NCI-H2029 treated with DMSO at 0.1 percent for 48 hours (cell line): ENCODE data around the gene GNB5.
"Not testable (repeated sequence)": the region's sequence is repeated elsewhere in the genome, so short reads cannot be mapped to it uniquely, and the experiment has no call there.

Experiments
- DNase-seq: peaks from one replicate; lab custom pipeline; 2025; lab: John Stamatoyannopoulos, UW

The GNB5 gene

GRCh38 chr15:52093539-52094510 lies 97.4 kb downstream of the GNB5 start:
- no peak for DNase-seq

- DNase-seq: no peak
Measured at GRCh38 chr15:52093167-52093538, 98.0 kb downstream of the GNB5 start.

GRCh38 chr15:52090193-52090592 lies 101.0 kb downstream of the GNB5 start:
- no peak for DNase-seq

DNA sequence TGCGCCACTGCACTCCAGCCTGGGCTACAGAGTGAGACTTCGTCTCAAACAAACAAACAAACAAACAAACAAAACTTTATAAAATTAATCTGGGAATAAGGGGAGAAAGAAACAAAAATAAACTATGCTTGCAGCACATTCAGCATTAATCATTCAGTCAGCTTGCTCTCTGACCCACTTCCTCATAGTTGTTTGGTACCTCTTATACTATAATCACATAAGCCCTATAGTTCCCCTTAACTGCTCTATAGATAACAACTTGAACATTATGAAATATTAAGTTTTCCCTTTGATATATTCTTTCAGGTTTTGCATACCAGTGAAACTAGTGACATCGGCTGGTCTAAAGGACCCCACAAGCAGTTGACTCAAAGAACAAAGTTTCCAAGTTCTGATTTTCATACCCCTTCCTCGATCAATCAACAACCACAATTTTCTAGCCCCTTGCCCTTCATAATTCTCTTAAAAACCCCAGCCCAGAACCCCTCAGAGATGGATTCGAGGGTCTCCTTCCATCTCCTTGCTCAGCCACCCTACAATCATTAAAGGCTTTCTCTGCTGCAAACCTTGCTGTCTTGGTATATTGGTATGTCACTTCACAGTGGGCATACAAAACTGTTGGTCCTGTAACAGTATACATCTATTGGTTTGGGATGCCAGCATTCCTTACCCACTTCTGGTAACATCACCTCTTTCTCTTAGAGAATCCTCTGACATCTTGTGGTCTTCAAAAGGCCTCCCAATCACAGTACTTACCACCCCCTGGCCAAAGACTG lies 105.0 kb downstream of the GNB5 start:
- DNase-seq: no peak

GRCh38 chr15:52085299-52085698 lies 105.9 kb downstream of the GNB5 start:
- no peak for DNase-seq

DNA sequence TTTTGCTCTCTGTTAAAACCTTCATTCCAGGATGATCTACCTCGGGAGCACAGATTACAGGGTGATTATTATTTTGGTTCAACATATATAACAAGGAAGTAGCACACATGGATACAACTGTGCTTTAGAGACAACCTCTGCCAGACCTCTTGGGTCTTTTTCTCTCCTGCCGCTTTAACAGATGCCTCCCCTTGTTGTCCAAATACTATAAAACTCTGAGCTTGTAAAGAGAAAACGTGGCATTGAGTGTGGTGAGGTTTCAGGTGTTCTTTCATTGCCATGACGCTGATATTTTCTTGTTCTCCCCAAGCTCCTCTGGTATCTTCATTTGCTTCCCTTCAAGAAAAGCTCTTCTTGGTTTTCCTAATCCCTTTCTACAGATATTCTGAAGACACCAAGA lies 107.6 kb downstream of the GNB5 start:
- DNase-seq: no peak

DNA sequence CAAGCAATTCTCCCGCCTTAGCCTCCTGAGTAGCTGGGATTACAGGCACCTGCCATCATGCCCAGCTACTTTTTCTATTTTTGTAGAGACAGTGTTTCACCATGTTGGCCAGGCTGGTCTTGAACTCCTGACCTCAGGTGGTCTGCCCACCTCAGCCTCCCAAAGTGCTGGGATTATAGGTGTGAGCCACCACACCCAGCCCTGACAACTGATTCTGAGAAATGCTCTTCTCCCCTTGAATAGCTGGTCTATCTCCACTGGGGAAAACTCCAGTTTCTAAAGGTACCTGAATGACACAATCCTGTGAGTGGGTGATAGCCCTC lies 108.2 kb downstream of the GNB5 start:
- not testable (repeated sequence) for DNase-seq

DNA sequence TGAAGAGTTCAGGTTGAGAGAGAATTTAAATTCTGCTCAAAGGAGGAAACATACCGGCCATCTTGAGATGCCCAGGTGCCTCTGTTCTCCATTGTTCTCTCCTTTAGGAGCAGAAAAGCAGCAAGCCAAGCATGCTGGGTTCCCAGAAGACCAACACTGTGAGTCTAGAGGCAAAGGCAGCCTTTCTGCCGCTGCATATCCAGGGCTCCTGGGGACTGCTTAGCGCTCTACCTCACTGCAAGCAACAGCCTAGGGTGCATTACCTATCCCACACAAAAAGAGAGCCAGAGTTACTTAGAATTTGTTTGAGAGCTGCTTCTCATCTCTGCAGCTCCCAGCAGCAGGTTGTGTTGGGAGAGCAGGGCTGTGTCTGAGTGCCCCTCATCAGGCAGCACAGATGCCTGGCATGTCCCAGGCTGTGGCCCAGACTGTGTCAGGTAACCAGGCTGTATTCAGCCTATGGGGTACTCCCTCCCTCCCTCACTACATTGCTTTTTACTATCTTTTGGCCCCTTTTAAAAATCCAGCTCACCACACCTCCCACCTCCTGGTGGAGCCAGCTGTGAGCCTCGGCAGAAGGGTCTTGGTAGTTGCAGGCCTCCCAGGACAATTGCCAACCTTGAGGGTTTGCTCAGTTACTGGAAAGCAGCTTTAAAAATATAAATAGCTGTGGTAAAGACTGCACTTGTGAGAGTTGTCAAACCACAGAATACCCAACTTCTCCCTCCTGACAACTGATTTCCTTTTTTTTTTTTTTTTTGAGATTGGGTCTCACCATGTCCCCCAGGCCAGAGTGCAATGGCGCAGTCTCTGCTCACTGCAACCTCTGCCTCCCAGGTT lies 108.8 kb downstream of the GNB5 start:
- DNase-seq: no peak

DNA sequence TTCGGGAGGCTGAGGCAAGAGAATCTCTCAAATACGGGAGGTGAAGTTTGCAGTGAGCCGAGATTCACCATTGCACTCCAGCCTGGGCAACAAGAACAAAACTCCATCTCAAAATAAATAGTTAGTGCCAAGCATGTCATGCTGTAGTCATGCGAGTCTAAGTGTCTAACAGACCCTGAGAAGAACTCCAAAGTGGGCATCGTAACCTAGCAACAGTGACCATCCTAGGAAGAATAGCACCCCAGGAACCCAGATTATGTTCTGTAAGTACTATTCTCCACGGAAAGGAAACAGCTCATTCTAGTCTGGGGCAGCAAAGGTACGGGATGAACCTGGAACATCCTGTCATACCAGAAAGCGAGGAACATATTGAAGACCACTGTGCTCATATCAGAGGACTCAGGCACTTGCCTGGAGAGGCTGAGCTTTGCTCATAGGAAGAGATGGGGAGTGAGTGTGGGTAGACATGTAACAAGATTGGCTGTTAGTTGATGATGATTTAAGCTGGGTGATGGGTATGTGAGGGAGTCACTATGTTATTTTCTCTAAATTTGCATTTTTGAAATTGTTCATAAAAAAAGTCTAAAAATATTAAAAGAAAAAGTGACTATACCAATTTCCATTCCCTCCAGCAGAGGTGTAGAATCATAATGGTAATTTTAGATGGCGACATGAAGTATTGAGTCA lies 110.3 kb downstream of the GNB5 start:
- no peak for DNase-seq

DNA sequence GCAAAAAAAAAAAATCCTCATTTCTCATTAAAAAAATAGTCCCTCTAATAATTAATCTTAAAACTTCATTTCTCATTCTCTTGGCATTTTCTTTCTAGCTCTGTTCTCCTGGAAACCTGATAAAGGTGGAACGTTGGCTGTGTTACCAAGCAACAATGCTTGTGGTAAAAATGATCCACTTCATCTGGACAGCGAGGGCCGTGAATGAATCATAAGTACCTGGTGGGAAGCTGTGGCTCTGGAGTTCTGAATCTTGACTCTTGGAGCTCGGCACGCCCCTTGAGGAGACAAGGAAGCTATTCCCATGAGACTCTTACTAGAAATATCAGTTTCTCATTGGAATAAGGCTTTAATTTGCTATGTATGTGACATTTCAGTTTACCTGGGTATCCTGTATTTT lies 111.2 kb downstream of the GNB5 start:
- DNase-seq: peak; percentile 19

DNA sequence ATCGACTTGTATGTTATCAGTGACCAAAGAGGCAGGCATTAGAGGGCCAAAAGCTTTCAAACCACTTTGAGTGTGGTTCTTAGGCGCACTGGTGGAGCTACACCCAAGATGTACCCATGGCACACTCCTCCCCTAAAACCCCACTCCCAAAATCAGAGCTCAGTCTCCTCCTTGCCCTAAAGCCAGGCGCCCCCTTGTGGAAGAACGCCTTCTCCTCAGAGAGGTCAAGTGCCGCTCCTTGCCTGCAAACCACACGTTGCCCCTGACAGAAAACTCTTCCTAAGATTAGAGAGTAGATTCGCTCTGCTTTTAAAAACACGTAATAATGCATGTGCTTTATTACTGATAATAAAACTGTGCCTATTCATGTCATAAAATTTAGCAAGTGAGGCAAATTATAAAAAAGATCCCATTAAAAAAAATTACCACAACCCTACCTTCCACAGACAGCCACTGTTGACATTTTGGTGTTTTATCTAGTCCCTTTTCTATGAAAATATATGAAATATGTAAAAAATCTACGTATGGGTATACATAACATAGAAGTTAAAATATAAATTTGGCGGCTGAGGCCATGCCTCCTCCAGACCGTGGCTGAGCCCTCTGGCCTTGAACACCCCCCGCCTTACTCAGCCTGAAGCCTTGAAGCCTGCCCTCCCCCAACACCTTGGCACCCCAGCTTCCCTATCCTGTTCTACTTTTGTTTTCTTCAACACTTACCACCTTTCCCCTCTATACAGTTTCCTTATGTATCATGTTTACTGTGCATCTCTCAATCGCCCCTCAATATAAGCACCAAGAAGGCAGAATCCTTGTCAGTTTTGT lies 112.1 kb downstream of the GNB5 start:
- no peak for DNase-seq

DNA sequence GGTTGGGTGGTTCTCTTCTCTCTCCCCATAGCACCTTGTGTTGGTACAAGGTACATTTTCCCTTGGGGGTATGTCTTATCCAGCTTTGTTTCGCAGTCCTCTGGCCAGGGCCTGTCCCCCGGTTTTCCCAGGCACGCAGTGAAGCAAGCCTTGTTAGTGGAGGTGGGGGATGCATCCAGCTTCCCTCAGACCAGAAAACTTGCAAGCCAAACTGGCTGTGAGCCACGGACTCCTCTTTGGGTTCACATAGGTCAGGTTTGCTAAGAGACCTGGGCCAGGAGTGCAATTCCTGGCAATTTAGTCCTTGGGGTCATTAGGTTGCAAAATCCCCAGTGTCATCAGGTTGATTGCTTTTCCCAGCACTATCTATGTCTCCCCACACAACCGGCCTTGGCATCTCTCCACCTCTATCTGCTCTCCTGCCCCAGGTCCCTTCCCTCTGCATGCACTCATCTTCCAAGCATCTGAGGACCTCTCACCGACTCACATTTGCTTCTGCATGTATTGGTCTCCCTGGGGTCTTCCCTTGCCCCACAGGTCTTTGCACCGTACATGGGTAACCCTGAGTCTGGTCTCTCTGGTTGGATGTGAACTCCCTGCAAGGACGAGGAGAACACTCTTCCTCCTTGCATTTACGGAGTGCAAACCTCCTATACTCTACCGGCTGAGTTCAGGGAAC lies 112.9 kb downstream of the GNB5 start:
- no peak for DNase-seq

DNA sequence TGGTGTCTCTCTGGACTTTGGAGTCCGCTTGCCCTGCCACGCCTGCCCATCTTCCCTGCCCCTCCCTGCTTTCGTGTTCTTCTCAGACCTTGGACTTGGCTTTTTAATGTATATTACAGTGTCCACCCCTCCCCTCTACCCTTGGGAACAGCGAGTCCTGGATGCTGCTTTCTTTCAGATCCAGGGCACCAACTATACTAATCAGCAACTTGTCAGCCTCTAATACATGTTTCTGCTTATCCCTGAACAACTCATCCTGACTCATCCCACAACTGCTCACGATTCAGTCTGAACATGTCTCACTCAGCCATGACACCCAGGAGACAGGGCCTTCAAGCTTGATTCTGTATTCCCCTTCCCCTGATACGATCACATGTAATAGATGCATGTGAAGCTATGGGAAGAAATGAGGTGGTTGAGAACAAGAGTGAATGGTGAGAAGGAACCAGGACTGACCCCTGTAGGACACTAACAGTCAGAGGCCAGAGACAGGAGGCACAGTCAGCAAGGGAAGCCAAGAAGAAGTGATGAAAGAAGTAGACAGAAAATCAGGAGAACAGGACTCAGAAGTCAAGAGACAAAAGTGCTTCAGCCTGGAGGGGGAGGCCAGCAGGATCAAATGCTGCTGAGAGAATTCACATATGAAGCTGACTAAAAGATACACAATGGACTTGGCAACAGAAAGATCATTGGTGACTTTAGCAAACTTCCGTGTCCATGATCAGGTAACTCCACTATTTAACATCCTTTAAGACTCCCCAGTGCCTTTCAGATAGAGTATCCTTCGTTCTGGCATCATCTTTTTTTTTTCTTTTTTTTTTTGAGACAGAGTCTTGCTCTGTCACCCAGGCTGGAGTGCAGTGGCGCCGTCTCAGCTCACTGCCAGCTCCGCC lies 114.1 kb downstream of the GNB5 start:
- DNase-seq: no peak

- no peak for DNase-seq
Measured at GRCh38 chr15:52071570-52071969, 119.6 kb downstream of the GNB5 start.

DNA sequence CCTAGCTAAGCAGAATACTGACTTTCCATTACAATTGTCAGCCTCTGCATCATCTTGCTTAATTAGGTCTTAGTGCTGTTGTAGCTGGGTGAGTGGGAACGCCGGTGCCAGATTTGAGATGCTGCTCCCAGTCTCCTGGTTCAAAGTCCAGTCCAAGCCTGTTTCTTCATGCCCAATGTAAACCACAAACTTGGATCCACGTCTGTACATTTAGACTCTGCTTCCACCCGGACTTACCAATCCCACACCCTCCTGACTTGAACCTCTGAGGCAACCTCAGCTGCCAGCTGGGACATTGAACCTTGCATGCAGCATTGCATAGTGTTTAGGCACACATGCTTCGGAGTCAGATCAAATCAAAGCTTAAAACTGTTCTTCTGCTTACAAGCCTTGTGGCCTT lies 121.6 kb downstream of the GNB5 start:
- DNase-seq: no peak

DNA sequence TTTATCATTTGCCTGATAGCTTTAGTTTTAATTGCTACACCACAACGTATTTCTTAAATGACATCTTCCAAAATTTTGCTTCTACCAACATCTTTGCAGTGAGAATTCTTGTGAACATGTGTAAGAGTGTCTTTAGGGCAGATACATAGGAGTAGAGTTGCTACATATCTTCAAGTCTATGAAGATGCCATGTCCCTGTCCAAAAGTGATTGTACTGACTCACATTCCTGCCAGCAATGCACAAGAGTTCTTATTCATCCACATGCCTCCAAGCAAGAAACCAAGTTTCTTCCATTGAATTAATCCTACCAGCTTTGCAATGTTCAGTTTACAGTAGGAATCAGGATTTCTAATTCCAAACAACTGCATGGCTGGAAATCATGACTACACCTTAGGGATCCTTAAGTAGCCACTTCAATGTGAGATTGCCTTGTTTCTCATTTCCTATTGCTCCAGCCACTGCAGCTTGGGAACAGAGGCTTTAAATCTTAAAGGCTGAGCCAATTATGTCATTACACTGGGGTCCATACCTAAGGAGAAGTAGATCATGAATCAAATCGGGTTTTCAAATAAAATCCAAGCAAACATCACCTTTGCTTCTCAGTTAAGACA lies 123.1 kb downstream of the GNB5 start:
- DNase-seq: no peak

GRCh38 chr15:52067545-52067926 lies 123.7 kb downstream of the GNB5 start:
- no peak for DNase-seq

- no peak for DNase-seq
Measured at GRCh38 chr15:52066842-52067544, 124.2 kb downstream of the GNB5 start.
